Left kidney (tissue), 2 donors: ENCODE data around the gene CCDC8. TPM values are rescaled to one million over a fixed set of nuclear protein-coding genes. Genes with fewer than 3 reads are reported as not detected.
"Not testable (repeated sequence)": the region's sequence is repeated elsewhere in the genome, so short reads cannot be mapped to it uniquely, and the experiment has no call there.

Experiments
- DNase-seq: peaks from one replicate; pipeline ENCODE4 v3.0.0-alpha.2; 2013
- polyA plus RNA-seq: library from polyadenylated mRNA; unstranded; fragments of 120-200 nt; gene quantifications from one replicate; pipeline ENCODE4 v1.2.1, GENCODE V29; 2013; ENCODE audit not compliant: insufficient read length

The CCDC8 gene
- polyA plus RNA-seq, 1 donor: 45.2 TPM

GRCh38 chr19:46406976-46407375 lies 6.4 kb downstream of the CCDC8 start:
- DNase-seq: no peak

GRCh38 chr19:46404753-46405468 lies 8.5 kb downstream of the CCDC8 start:
- no peak for DNase-seq

GRCh38 chr19:46404055-46404752 lies 9.2 kb downstream of the CCDC8 start:
- DNase-seq: no peak

GRCh38 chr19:46402725-46403124 lies 10.6 kb downstream of the CCDC8 start:
- no peak for DNase-seq

- not testable (repeated sequence) for DNase-seq
These were observed 15.4 kb downstream of the CCDC8 start for GRCh38 chr19:46397801-46398479.

GRCh38 chr19:46394402-46394797 lies 19.0 kb downstream of the CCDC8 start:
- DNase-seq: no peak

- DNase-seq: no peak
These were observed 19.6 kb downstream of the CCDC8 start for GRCh38 chr19:46393456-46394401.

- DNase-seq: no peak
These were observed 20.5 kb downstream of the CCDC8 start for GRCh38 chr19:46392837-46393236.

- DNase-seq: no peak
These were observed 21.0 kb downstream of the CCDC8 start for GRCh38 chr19:46392252-46392801.

- no peak for DNase-seq
These were observed 21.8 kb downstream of the CCDC8 start for GRCh38 chr19:46391296-46392251.

- DNase-seq: no peak
These were observed 22.5 kb downstream of the CCDC8 start for GRCh38 chr19:46390866-46391265.

GRCh38 chr19:46390121-46390858 lies 23.1 kb downstream of the CCDC8 start:
- DNase-seq: no peak

GRCh38 chr19:46388311-46389095 lies 24.9 kb downstream of the CCDC8 start:
- no peak for DNase-seq

- no peak for DNase-seq
These were observed 25.6 kb downstream of the CCDC8 start for GRCh38 chr19:46387713-46388130.

GRCh38 chr19:46386996-46387712 lies 26.2 kb downstream of the CCDC8 start:
- no peak for DNase-seq

GRCh38 chr19:46386151-46386550 lies 27.2 kb downstream of the CCDC8 start:
- DNase-seq: no peak

- no peak for DNase-seq
These were observed 27.7 kb downstream of the CCDC8 start for GRCh38 chr19:46385636-46386035.

GRCh38 chr19:46384396-46384795 lies 29.0 kb downstream of the CCDC8 start:
- no peak for DNase-seq
